B cell (primary cell): Measurements from ENCODE around the gene PCP4. TPM values are rescaled to one million over a fixed set of nuclear protein-coding genes. Genes with fewer than 3 reads are reported as not detected.
A peak's percentile ranks its signal among the peaks of the same experiment; 100 is the strongest.

ENCODE experiments used
- ATAC-seq: fragments of 200-7000 bp; cut with Tn5 transposase; one replicate; pipeline ENCODE4 v1.10.0; 2021; ENCODE audit warnings: low read depth, mild to moderate bottlenecking, moderate number of reproducible peaks, moderate library complexity
- CTCF ChIA-PET: fragments of 350-600 bp; sonication (Branson Sonifier 250); formaldehyde crosslinking; loops from one replicate; lab custom pipeline; 2021; ENCODE audit warnings: antibody characterized with exemption, inconsistent platforms; lab: Charles Lee
- POLR2A ChIA-PET: fragments of 350-600 bp; sonication (Branson Sonifier 250); formaldehyde crosslinking; loops from one replicate; lab custom pipeline; 2021; ENCODE audit warnings: antibody characterized with exemption; lab: Charles Lee
- DNase-seq: peaks from one replicate; pipeline ENCODE4 v3.0.0; 2013
- H2AFZ ChIP-seq: 2 replicates; pipeline ENCODE4 v1.6.1; 2012; ENCODE audit warnings: mild to moderate bottlenecking, low read depth, low read length; ENCODE audit not compliant: insufficient read depth, poor library complexity, severe bottlenecking
- H3K27ac ChIP-seq, 2 donors: 1 replicate in 1 of 2; 2 replicates in 1 of 2; pipeline ENCODE4 v1.5.1; 2012 to 2013; ENCODE audit warnings: low read length in 2 of 2, mild to moderate bottlenecking in 2 of 2, moderate library complexity in 1 of 2
- H3K27me3 ChIP-seq, 4 experiments: fragments of 200-600 bp in 1 of 4; sonication (generic) in 1 of 4; replicated peaks in 1 of 4; 1 replicate in 2 of 4; 2 replicates in 2 of 4; pipeline versions ENCODE4 v1.6.1 to v1.7.0; 2013 to 2016; ENCODE audit warnings: low read length in 3 of 4, mild to moderate bottlenecking in 2 of 4, mixed read lengths in 1 of 4, moderate library complexity in 1 of 4; ENCODE audit not compliant: insufficient read depth in 4 of 4, control insufficient read depth in 3 of 4; ENCODE audit errors: control extremely low read depth in 1 of 4
- H3K36me3 ChIP-seq, 2 experiments: replicated peaks in 1 of 2; 1 replicate in 1 of 2; 2 replicates in 1 of 2; pipeline versions ENCODE4 v1.6.1 to v1.7.1; 2013; ENCODE audit warnings: low read length in 1 of 2; ENCODE audit not compliant: insufficient read depth in 2 of 2, control insufficient read depth in 1 of 2; ENCODE audit errors: control extremely low read depth in 1 of 2, extremely low read depth in 1 of 2
- H3K4me1 ChIP-seq, 2 donors: fragments of 200-600 bp in 1 of 2; sonication (generic) in 1 of 2; 1 replicate in 1 of 2; 2 replicates in 1 of 2; pipeline versions ENCODE4 v1.5.1 to v1.6.1; 2013 to 2017; ENCODE audit warnings: low read length in 2 of 2; ENCODE audit not compliant: control insufficient read depth in 2 of 2, insufficient read depth in 2 of 2
- H3K4me2 ChIP-seq: replicated peaks from 2 replicates; pipeline ENCODE3; 2012; ENCODE audit warnings: mild to moderate bottlenecking, low read depth, low read length; ENCODE audit not compliant: poor library complexity, severe bottlenecking
- H3K4me3 ChIP-seq, 5 experiments: fragments of 200-600 bp in 1 of 5; sonication (generic) in 1 of 5; 1 replicate in 3 of 5; 2 replicates in 2 of 5; pipeline versions ENCODE4 v1.5.1 to v1.7.0; 2011 to 2016; ENCODE audit warnings: low read length in 4 of 5, mild to moderate bottlenecking in 4 of 5, low read depth in 2 of 5, control low read depth in 1 of 5, moderate library complexity in 1 of 5; ENCODE audit not compliant: insufficient read depth in 1 of 5; ENCODE audit errors: control extremely low read depth in 1 of 5, extremely low read depth in 1 of 5
- H3K79me2 ChIP-seq: fragments of 200-600 bp; sonication (generic); one replicate; pipeline ENCODE4 v1.6.0; 2016; ENCODE audit warnings: low read length; ENCODE audit not compliant: control insufficient read depth, insufficient read depth
- H3K9ac ChIP-seq: fragments of 200-600 bp; sonication (generic); 2 replicates; pipeline ENCODE4 v1.6.1; 2017; ENCODE audit warnings: mild to moderate bottlenecking, low read length, moderate library complexity
- H3K9me3 ChIP-seq, 3 donors: one replicate each; pipeline versions ENCODE4 v1.6.1 to v1.7.1; 2013; ENCODE audit warnings: low read length in 2 of 3; ENCODE audit not compliant: control insufficient read depth in 2 of 3, insufficient read depth in 1 of 3; ENCODE audit errors: control extremely low read depth in 1 of 3
- H4K20me1 ChIP-seq: 2 replicates; pipeline ENCODE4 v1.6.0; 2012; ENCODE audit warnings: mild to moderate bottlenecking, low read length; ENCODE audit not compliant: insufficient read depth, control insufficient read depth, poor library complexity, severe bottlenecking
- H3K27ac Mint-ChIP-seq: one replicate; pipeline ENCODE4 v1.8.0; 2021; ENCODE audit warnings: mixed read lengths
- H3K27me3 Mint-ChIP-seq: one replicate; pipeline ENCODE4 v1.8.0; 2021; ENCODE audit warnings: mixed read lengths
- H3K4me1 Mint-ChIP-seq: one replicate; pipeline ENCODE4 v1.8.0; 2021; ENCODE audit warnings: mixed read lengths
- H3K4me3 Mint-ChIP-seq: one replicate; pipeline ENCODE4 v1.8.0; 2021; ENCODE audit warnings: mixed read lengths
- H3K9me3 Mint-ChIP-seq: one replicate; pipeline ENCODE4 v1.8.0; 2022; ENCODE audit warnings: mixed read lengths; ENCODE audit not compliant: insufficient read depth
- CTCF ChIP-seq: fragments of 200-600 bp; IDR thresholded peaks from one replicate; pipeline ENCODE4 v1.8.0; 2022; ENCODE audit warnings: antibody characterized with exemption, mild to moderate bottlenecking
- EZH2 ChIP-seq: IDR thresholded peaks from 2 replicates; pipeline ENCODE4 v1.6.1; 2012; ENCODE audit warnings: borderline replicate concordance, low read depth, mild to moderate bottlenecking, moderate library complexity, low read length; ENCODE audit not compliant: insufficient read depth, poor library complexity, severe bottlenecking
- WGBS: methylation state at CpG from one replicate; pipeline ENCODE4 v1.1.5; 2013; ENCODE audit warnings: missing lambda C conversion rate; ENCODE audit not compliant: insufficient coverage; 5-methylcytosine and 5-hydroxymethylcytosine counted together
- intact Hi-C: fragments of 100-400 bp; cut with micrococcal nuclease; formaldehyde crosslinking; loops from one replicate; pipeline ENCODE4 v1.10.0; 2022
- polyA minus RNA-seq: library from RNA; depleted of rRNA, polyadenylated mRNA; stranded (reverse); fragments of >200 nt; gene quantifications from 2 replicates; pipeline ENCODE4 v1.2.3, GENCODE V29; 2012
- polyA plus RNA-seq: library from polyadenylated mRNA; depleted of rRNA; stranded (reverse); fragments of >200 nt; gene quantifications from 2 replicates; pipeline ENCODE4 v1.2.3, GENCODE V29; 2012
- total RNA-seq, 2 donors: library from RNA; stranded (reverse); fragments of 120-200 nt in 1 of 2; gene quantifications; 1 replicate in 1 of 2; 2 replicates in 1 of 2; pipeline versions ENCODE4 v1.2.3 to v1.2.4, GENCODE V29; 2013 to 2022

PCP4 gene
- total RNA-seq, result not detected in 2 replicates
- total RNA-seq (2013), result not detected
- polyA plus RNA-seq, result not detected in 2 replicates
- polyA minus RNA-seq, result not detected in 2 replicates

GRCh38 chr21:39867198-39867650 is at the start of gene PCP4:
Gene PCP4, plus strand, starts transcription at chr21:39867438. Its CDS starts 64 bp downstream, at chr21:39867502.
- peak; percentile 54 for DNase-seq
- TF ChIP-seq EZH2, result no peak
- peak; percentile 76 for TF ChIP-seq CTCF
- Histone ChIP-seq H3K9ac (no peak within 1 kb of the TSS), H2AFZ (no peak within 1 kb of the TSS), H3K27me3 (no peaks in the 10 kb centered on the region), H3K36me3 (no peaks in the 10 kb centered on the region), H3K79me2 (no peaks in the 10 kb centered on the region), H3K9me3 (peaks cover 0 to 8% (median 0%) of the 10 kb centered on the region in 3 donors), H3K4me2 (no peak within 1 kb of the TSS), H3K27ac (no peak within 1 kb of the TSS), H3K4me3 (no peak within 1 kb of the TSS), H3K4me1 (peaks cover 0 to 3% of the 10 kb centered on the region in 2 donors), H4K20me1 (no peaks in the 10 kb centered on the region)
- peak; percentile 17 for ATAC-seq
- intact Hi-C loops, result no loop called here
- Mint-ChIP-seq H3K27me3 (peaks cover 3% of the 10 kb centered on the region), H3K4me1 (no peaks in the 10 kb centered on the region), H3K27ac (no peak within 1 kb of the TSS), H3K9me3 (no peaks in the 10 kb centered on the region), H3K4me3 (no peak within 1 kb of the TSS)
- ChIA-PET POLR2A (no interaction called here), CTCF (interaction anchor here (0.6 to 0.7 kb wide), 4 partner anchors 24 to 1266 kb away, joined by 3 to 8 read pairs (median 4); no protein-coding TSS in a partner anchor)
- 16% methylated on average over 14 of the region's 14 CpGs for WGBS

GRCh38 chr21:39818557-39818956 is 48.7 kb upstream of the PCP4 start:
- Histone ChIP-seq H3K4me2 (no peak overlapping the region), H3K9me3 (no peaks in the 10 kb centered on the region), H3K27ac (no peak overlapping the region), H3K4me3 (no peak overlapping the region), H3K4me1 (no peaks in the 10 kb centered on the region), H3K36me3 (no peaks in the 10 kb centered on the region), H2AFZ (no peak overlapping the region), H3K9ac (no peak overlapping the region), H3K27me3 (no peaks in the 10 kb centered on the region), H3K79me2 (no peaks in the 10 kb centered on the region), H4K20me1 (no peaks in the 10 kb centered on the region)
- TF ChIP-seq EZH2, result no peak
- no peak for TF ChIP-seq CTCF
- intact Hi-C loops, result no loop called here
- 85% methylated on average over 1 of the region's 2 CpGs for WGBS
- CTCF ChIA-PET, result no interaction called here
- Mint-ChIP-seq H3K27me3 (no peaks in the 10 kb centered on the region), H3K9me3 (no peaks in the 10 kb centered on the region), H3K4me3 (no peak overlapping the region), H3K27ac (no peak overlapping the region), H3K4me1 (no peaks in the 10 kb centered on the region)
- DNase-seq (no peak), ATAC-seq (no peak)
- POLR2A ChIA-PET, result no interaction called here
